ENCODE results near the gene HPS1. TPM values are rescaled to one million over a fixed set of nuclear protein-coding genes. Genes with fewer than 3 reads are reported as not detected.

Gene HPS1
- total RNA-seq, 1 experiment from 2014 or later, result 47.4 TPM

- Mint-ChIP-seq H3K27me3 (ENCODE audit: low read depth) (peaks cover 17% of the 10 kb centered on the region), H3K4me3 (no peak overlapping the region), H3K9me3 (peaks cover 0 to 3% of the 10 kb centered on the region in 2 experiments; a peak in 2 of 5 replicates), H3K4me1 (peaks cover 36% of the 10 kb centered on the region in 2 experiments), H3K27ac (no peak overlapping the region), H3K36me3 (ENCODE audit: insufficient read depth in 1 of 3, low read depth in 3 of 3) (peaks cover 0 to 1% (median 0%) of the 10 kb centered on the region in 3 experiments; a peak in 2 of 7 replicates)
- no peak for DNase-seq
- no peak overlapping the region for H4K91ac ChIP-seq (ENCODE audit: insufficient read length, low read depth, low read length)
- H2AFZ ChIP-seq (ENCODE audit: low read length), result no peak overlapping the region
- no peak overlapping the region for H3K56ac ChIP-seq (ENCODE audit: insufficient read length, low read depth, low read length)
- H2BK5ac ChIP-seq (ENCODE audit: insufficient read length, low read length), result no peak overlapping the region
- H3K14ac ChIP-seq (ENCODE audit: insufficient read depth, low read length), result no peak overlapping the region
- no peak overlapping the region for H2BK120ac ChIP-seq (ENCODE audit: low read depth, low read length, poor library complexity, severe bottlenecking)
- H3K18ac ChIP-seq (ENCODE audit: insufficient read length, low read depth, low read length), result no peak overlapping the region
- no peak overlapping the region for H4K8ac ChIP-seq (replicated peaks; ENCODE audit: insufficient read length, low read depth, low read length)
- no peak overlapping the region for H4K5ac ChIP-seq (ENCODE audit: insufficient read length, low read depth, low read length)
- no peak overlapping the region for H3T11ph ChIP-seq (ENCODE audit: low read length)
- H2AK5ac ChIP-seq (ENCODE audit: insufficient read length, low read length), result no peak overlapping the region
- H3K27ac ChIP-seq (ENCODE audit: insufficient read length, low read depth, low read length), result no peak overlapping the region
- H3K4me2 ChIP-seq (ENCODE audit: insufficient read depth, insufficient read length, low read length), result no peak overlapping the region
- no peaks in the 10 kb centered on the region for H3K79me2 ChIP-seq (ENCODE audit: insufficient read depth, low read length)
- no CpG with 5 or more reads among the region's 2 CpGs for WGBS (ENCODE audit: extremely low coverage, insufficient read length, low lambda C conversion rate)
- no peak overlapping the region for H2BK12ac ChIP-seq (ENCODE audit: insufficient read length, low read depth, low read length)
- no peaks in the 10 kb centered on the region for H3K23me2 ChIP-seq (ENCODE audit: insufficient read length, low read depth, low read length, poor library complexity, severe bottlenecking)
- H3K9ac ChIP-seq (ENCODE audit: extremely low read depth, insufficient read length, low read length), result no peak overlapping the region
- no peak overlapping the region for H3K4ac ChIP-seq (ENCODE audit: low read depth, low read length)
- TF ChIP-seq CTCF (conservative IDR thresholded peaks at IDR 0.05), result no peak
- no peaks in the 10 kb centered on the region for H4K20me1 ChIP-seq (ENCODE audit: control insufficient read depth, insufficient read depth, insufficient read length)
- no peaks in the 10 kb centered on the region for H3K9me3 ChIP-seq (ENCODE audit: control insufficient read depth, low read depth, low read length)
- no peaks in the 10 kb centered on the region for H3K27me3 ChIP-seq (ENCODE audit: insufficient read depth, low read length)
- H2BK20ac ChIP-seq (ENCODE audit: low read depth, low read length, poor library complexity, severe bottlenecking), result no peak overlapping the region
- H3K4me1 ChIP-seq (ENCODE audit: insufficient read depth, low read length), result peaks cover 8% of the 10 kb centered on the region; the same call in 1 of the 2 replicates
- H2BK15ac ChIP-seq (ENCODE audit: low read depth, low read length), result no peak overlapping the region
- H3K79me1 ChIP-seq (ENCODE audit: insufficient read depth, low read depth, low read length, poor library complexity, severe bottlenecking), result no peaks in the 10 kb centered on the region
- H3K23ac ChIP-seq (ENCODE audit: insufficient read length, low read depth, low read length), result no peak overlapping the region
Measured at GRCh38 chr10:98368644-98369043, 78.1 kb downstream of the HPS1 start.
